Activated T-helper 1 cell treated with Interleukin-2 at 50 U/mL for 16 hours (primary cell): ENCODE results near the gene LAMP2.

Experiments
- DNase-seq: peaks from one replicate; pipeline ENCODE4 v3.0.0-alpha.2; 2020; ENCODE audit warnings: low read depth

LAMP2 gene

GRCh38 chrX:120456973-120457372 lies 12.1 kb downstream of the LAMP2 start:
- DNase-seq: no peak

- no peak for DNase-seq
Measured at GRCh38 chrX:120453985-120454384, 15.1 kb downstream of the LAMP2 start.

GRCh38 chrX:120452131-120452530 lies 17.0 kb downstream of the LAMP2 start:
- no peak for DNase-seq

GRCh38 chrX:120450163-120450562 lies 18.9 kb downstream of the LAMP2 start:
- no peak for DNase-seq

GRCh38 chrX:120446498-120446897 lies 22.6 kb downstream of the LAMP2 start:
- DNase-seq: no peak

GRCh38 chrX:120439921-120440320 lies 29.2 kb downstream of the LAMP2 start:
- no peak for DNase-seq

GRCh38 chrX:120429776-120430540 lies 39.1 kb downstream of the LAMP2 start:
- DNase-seq: no peak

- no peak for DNase-seq
Measured at GRCh38 chrX:120428309-120428708, 40.8 kb downstream of the LAMP2 start.

GRCh38 chrX:120426599-120426998 lies 42.5 kb downstream of the LAMP2 start:
- no peak for DNase-seq

- DNase-seq: no peak
Measured at GRCh38 chrX:120419463-120419862, 49.6 kb downstream of the LAMP2 start.

GRCh38 chrX:120408168-120408567 lies 60.9 kb downstream of the LAMP2 start:
- DNase-seq: no peak

- no peak for DNase-seq
Measured at GRCh38 chrX:120406638-120407037, 62.5 kb downstream of the LAMP2 start.

GRCh38 chrX:120402369-120402768 lies 66.7 kb downstream of the LAMP2 start:
- DNase-seq: no peak

- DNase-seq: no peak
Measured at GRCh38 chrX:120401301-120401700, 67.8 kb downstream of the LAMP2 start.

GRCh38 chrX:120380699-120381098 lies 88.4 kb downstream of the LAMP2 start:
- no peak for DNase-seq

- DNase-seq: no peak
Measured at GRCh38 chrX:120379937-120380681, 89.0 kb downstream of the LAMP2 start.

- no peak for DNase-seq
Measured at GRCh38 chrX:120378570-120378969, 90.5 kb downstream of the LAMP2 start.
